Natural killer cell treated with Interleukin-12 subunit alpha and Interleukin-12 subunit beta and Interleukin-15 and Interleukin-18, amount 100 ng/mL, for 72 hours (primary cell): ENCODE measurements around the gene ITPKB. TPM values are rescaled to one million over a fixed set of nuclear protein-coding genes. Genes with fewer than 3 reads are reported as not detected.
"Not testable (repeated sequence)": the region's sequence is repeated elsewhere in the genome, so short reads cannot be mapped to it uniquely, and the experiment has no call there.

Experiments
- ATAC-seq, 2 donors: fragments of 150-1000 bp; cut with Tn5 transposase in 1 of 2; sonication (Bioruptor Pico), chemical (Tn5 transposase) in 1 of 2; 2 replicates each; pipeline ENCODE4 v1.10.0; 2021
- DNase-seq: peaks from one replicate; pipeline ENCODE4 v3.0.0; 2022; ENCODE audit warnings: low spot score
- H3K27ac Mint-ChIP-seq, 2 donors: 1 replicate in 1 of 2; 2 replicates in 1 of 2; pipeline ENCODE4 v1.8.0; 2022; ENCODE audit warnings: mixed read lengths in 2 of 2, mild to moderate bottlenecking in 1 of 2, moderate library complexity in 1 of 2
- H3K27me3 Mint-ChIP-seq, 2 donors: 1 replicate in 1 of 2; 2 replicates in 1 of 2; pipeline ENCODE4 v1.8.0; 2022; ENCODE audit warnings: mixed read lengths in 2 of 2
- H3K36me3 Mint-ChIP-seq: one replicate; pipeline ENCODE4 v1.8.0; 2022; ENCODE audit warnings: mixed read lengths
- H3K4me1 Mint-ChIP-seq, 2 donors: 1 replicate in 1 of 2; 2 replicates in 1 of 2; pipeline ENCODE4 v1.8.0; 2022; ENCODE audit warnings: low read depth in 2 of 2, mixed read lengths in 2 of 2, mild to moderate bottlenecking in 1 of 2
- H3K4me3 Mint-ChIP-seq: one replicate; pipeline ENCODE4 v1.8.0; 2022; ENCODE audit warnings: mixed read lengths
- H3K9me3 Mint-ChIP-seq: 2 replicates; pipeline ENCODE4 v1.8.0; 2022; ENCODE audit warnings: mixed read lengths
- total RNA-seq, 2 donors: library from RNA; stranded (reverse); gene quantifications; one replicate each; pipeline ENCODE4 v1.2.3, GENCODE V29; 2022

The ITPKB gene
- total RNA-seq, 2 donors from 2014 or later: 27.2 to 35.2 TPM

DNA sequence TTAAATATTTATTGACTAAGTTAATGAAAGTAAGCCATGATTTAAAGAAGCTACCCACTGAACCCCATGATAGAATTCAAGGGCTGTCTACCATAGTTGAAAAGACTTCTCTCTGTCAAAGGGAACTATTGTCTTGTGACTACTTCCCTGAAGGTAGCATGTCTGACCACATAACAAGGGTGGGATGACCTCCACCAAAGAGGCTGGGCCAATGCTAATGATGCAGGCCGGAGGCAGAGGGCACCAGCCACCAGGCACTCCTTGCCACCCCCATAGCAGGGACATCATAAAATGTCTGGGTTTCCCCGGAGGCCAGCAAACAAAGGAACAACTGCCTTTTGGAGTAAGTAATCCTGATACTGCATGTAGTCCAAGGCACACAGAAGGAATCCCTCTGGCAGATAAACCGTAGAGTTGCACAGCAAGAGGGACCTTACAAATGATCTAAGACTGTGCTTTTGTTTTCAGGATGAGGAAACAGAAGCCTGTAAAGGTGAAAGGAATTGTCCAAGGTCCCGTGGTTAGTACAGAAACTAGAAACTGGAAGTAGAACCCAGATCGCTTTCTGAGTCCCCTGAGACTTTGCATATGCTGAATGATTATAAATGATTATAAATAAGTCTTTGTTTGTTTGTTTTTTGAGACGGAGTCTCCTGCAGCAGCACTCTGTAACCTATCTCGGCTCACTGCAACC is 33.5 kb upstream of the ITPKB start:
- Mint-ChIP-seq H3K9me3 (no peaks in the 10 kb centered on the region), H3K4me1 (peaks cover 0 to 2% of the 10 kb centered on the region in 2 donors), H3K36me3 (no peaks in the 10 kb centered on the region), H3K4me3 (no peak overlapping the region), H3K27ac (no peak overlapping the region), H3K27me3 (no peaks in the 10 kb centered on the region)
- DNase-seq: no peak
- ATAC-seq: no peak

DNA sequence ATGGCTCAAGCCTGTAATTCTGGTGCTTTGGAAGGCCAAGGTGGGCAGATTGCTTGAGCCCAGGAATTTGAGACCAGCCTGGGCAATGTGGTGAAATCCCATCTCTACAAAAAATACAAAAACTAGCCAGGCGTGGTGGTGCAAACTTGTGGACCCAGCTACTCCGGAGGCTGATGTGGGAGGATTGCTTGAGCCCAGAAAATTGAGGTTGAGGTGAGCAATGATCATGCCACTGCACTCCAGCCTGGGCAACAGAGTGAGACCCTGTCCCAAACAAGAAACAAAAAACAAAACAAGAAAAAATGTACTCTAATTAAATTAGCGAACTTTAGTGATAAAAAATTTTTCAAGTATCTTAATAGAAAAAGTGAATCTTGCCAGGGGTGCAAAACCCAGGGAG is 28.1 kb upstream of the ITPKB start:
- not testable (repeated sequence) for H3K27ac Mint-ChIP-seq, H3K4me3 Mint-ChIP-seq, H3K9me3 Mint-ChIP-seq, ATAC-seq, H3K36me3 Mint-ChIP-seq, DNase-seq
- Mint-ChIP-seq H3K27me3 (peaks cover 8 to 12% of the 10 kb centered on the region in 2 donors), H3K4me1 (peaks cover 10 to 11% of the 10 kb centered on the region in 2 donors)

DNA sequence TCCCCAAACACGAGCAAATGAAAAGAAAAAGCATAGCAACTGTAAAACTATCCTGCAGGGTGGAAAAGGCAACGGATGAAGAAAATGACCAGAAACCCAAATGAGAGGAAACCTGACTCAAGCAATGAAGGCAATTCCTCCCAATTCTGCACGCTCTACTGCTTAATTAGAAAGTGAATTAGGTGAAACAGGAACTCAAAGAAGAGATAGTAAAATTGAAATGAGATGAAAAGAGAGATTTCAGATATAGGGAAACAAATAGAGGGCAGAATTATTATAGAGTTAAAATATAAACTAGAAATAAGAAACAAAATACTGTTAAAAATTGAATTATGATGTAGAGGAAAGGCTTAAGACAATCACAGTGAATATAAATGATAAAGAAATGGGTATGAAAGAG is 27.5 kb upstream of the ITPKB start:
- Mint-ChIP-seq H3K36me3 (peaks cover 8% of the 10 kb centered on the region), H3K4me1 (peaks cover 9 to 10% of the 10 kb centered on the region in 2 donors), H3K27ac (peak overlapping the region in 1 of 2 donors; percentile 44), H3K4me3 (no peak overlapping the region), H3K9me3 (no peaks in the 10 kb centered on the region), H3K27me3 (peaks cover 8 to 14% of the 10 kb centered on the region in 2 donors)
- DNase-seq: no peak
- no peak for ATAC-seq

DNA sequence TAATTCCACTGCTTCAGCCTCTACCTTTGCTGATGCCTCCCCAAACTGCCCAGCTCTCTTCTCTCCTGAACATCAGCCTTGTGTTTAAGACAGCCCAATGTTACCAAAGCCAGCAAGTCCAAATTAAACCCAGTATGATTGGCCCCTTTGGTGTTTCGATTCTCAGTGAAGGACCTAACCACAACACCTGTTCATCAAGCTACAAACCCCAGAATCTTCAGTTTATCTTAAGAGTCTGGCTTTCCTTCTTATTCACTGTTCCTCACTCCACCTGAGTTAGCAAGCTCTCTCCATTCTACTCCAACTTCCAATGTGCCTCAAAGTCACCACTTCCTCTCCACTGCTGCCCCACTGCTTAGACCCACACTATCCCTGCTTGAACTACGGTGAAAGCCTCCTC is 25.5 kb upstream of the ITPKB start:
- peak overlapping the region; percentile 0 to 2 for H3K27ac Mint-ChIP-seq
- H3K36me3 Mint-ChIP-seq: peaks cover 8% of the 10 kb centered on the region
- peaks cover 8 to 14% of the 10 kb centered on the region in 2 donors for H3K27me3 Mint-ChIP-seq
- H3K4me3 Mint-ChIP-seq: no peak overlapping the region
- ATAC-seq (no peak), DNase-seq (no peak)
- peaks cover 9 to 10% of the 10 kb centered on the region in 2 donors for H3K4me1 Mint-ChIP-seq
- H3K9me3 Mint-ChIP-seq: no peaks in the 10 kb centered on the region

DNA sequence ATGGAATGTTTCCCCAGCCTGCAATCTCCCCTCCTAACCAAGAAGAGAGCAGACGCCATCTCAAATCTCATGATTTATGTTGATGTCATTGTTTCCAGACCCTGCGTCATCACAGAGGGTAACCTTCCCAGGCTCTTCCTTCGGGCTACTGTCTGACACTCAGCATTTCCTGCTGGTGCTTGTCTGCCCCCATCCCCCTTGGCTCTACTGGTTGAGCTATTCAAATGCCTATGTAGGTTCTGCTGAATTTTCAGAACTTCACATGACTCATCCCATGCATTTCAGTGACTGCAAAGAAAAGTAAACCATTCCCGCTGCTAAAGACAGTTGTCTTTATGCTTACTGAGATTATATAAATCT is 24.8 kb upstream of the ITPKB start:
- peaks cover 8 to 14% of the 10 kb centered on the region in 2 donors for H3K27me3 Mint-ChIP-seq
- H3K27ac Mint-ChIP-seq: peak overlapping the region in 1 of 2 donors; percentile 45
- H3K9me3 Mint-ChIP-seq: no peaks in the 10 kb centered on the region
- H3K4me3 Mint-ChIP-seq: no peak overlapping the region
- peaks cover 8% of the 10 kb centered on the region for H3K36me3 Mint-ChIP-seq
- peaks cover 9 to 10% of the 10 kb centered on the region in 2 donors for H3K4me1 Mint-ChIP-seq
- DNase-seq (no peak), ATAC-seq (no peak)

DNA sequence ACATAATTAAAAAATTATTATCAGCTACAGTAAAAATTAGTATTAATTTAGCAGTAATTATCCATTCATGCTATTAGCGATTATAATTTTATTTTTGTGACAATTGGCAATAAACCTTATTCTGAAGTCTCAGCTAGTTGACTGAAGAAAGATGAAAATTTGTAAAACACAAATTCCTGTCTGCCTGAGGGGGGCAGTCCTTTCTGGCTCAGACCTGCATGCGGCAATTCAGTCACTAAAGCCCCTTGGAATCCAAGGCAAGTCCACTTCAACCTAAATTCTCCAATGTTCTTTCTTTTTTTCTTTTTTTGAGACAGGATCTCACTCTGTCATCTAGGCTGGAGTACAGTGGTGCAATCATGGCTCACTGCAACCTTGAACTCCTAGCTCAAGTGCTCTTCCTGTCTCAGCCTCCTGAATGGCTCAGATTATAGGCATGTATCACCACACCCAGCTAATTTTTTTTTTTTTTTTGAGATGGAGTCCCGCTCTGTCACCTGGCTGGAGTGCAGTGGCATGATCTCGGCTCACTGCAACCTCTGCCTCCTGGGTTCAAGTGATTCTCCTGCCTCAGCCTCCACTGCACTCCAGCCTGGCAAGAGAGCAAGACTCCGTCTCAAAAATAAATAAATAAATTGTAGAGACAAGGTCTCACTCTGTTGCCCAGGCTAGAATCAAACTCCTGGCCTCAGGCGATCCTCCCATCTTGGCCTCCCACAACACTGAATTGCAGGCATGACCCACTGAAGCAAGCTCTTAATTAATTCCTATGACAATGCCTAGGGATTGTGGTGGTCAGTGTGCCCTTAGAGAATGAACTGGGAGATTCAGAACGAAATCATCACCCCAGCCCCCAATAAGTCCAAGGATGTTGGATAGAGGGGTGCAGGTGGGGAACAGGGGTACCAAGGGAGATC is 24.2 kb upstream of the ITPKB start:
- Mint-ChIP-seq H3K27ac (peak overlapping the region in 1 of 2 donors; percentile 45), H3K4me3 (no peak overlapping the region), H3K9me3 (no peaks in the 10 kb centered on the region), H3K27me3 (peaks cover 8 to 14% of the 10 kb centered on the region in 2 donors), H3K36me3 (peaks cover 8% of the 10 kb centered on the region), H3K4me1 (peaks cover 9 to 10% of the 10 kb centered on the region in 2 donors)
- DNase-seq (no peak), ATAC-seq (no peak)

DNA sequence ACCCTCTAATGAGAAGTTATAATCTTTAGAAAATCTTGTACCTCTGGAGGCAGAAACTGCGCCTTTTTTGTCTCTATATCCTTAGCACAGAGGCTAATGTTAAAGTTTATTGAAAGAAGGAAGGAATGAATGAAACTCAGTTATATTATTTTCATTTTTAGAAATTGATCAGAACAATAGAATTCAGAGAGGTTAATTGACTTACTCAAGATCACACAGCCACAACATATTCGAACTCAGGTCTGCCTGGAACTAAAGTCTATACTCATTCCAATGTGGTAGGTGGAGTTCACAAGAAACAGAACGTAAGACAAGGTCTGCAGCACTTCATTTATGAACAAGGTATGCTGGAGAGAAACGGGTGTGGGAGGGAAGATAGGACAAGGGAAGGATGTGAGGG is 23.0 kb upstream of the ITPKB start:
- peaks cover 8% of the 10 kb centered on the region for H3K36me3 Mint-ChIP-seq
- DNase-seq (no peak), ATAC-seq (no peak)
- H3K9me3 Mint-ChIP-seq: no peaks in the 10 kb centered on the region
- peaks cover 8 to 14% of the 10 kb centered on the region in 2 donors for H3K27me3 Mint-ChIP-seq
- H3K4me3 Mint-ChIP-seq: no peak overlapping the region
- peaks cover 9 to 10% of the 10 kb centered on the region in 2 donors for H3K4me1 Mint-ChIP-seq
- peak overlapping the region in 1 of 2 donors; percentile 18 for H3K27ac Mint-ChIP-seq

DNA sequence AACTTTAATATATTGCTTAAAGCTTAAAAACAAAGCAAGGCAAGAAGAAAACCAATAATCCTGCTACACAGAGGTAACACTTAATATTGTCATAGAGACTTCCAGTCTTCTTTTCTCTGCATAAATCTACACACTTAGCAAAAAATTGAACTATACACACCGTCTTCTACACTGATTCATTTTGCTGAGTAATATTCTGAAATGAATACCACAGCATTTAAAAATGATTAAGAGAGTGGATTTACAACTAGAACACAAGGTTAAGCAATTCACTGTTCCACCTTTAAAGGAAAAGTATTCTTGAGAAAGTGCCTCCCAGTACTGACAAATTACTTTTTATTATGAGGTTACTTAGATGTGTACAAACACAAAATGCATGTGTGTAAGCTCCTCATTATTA is 22.2 kb upstream of the ITPKB start:
- DNase-seq: no peak
- Mint-ChIP-seq H3K9me3 (no peaks in the 10 kb centered on the region), H3K27me3 (peaks cover 8 to 14% of the 10 kb centered on the region in 2 donors), H3K4me1 (peaks cover 9 to 10% of the 10 kb centered on the region in 2 donors), H3K36me3 (peaks cover 8% of the 10 kb centered on the region), H3K27ac (no peak overlapping the region), H3K4me3 (no peak overlapping the region)
- ATAC-seq: no peak

DNA sequence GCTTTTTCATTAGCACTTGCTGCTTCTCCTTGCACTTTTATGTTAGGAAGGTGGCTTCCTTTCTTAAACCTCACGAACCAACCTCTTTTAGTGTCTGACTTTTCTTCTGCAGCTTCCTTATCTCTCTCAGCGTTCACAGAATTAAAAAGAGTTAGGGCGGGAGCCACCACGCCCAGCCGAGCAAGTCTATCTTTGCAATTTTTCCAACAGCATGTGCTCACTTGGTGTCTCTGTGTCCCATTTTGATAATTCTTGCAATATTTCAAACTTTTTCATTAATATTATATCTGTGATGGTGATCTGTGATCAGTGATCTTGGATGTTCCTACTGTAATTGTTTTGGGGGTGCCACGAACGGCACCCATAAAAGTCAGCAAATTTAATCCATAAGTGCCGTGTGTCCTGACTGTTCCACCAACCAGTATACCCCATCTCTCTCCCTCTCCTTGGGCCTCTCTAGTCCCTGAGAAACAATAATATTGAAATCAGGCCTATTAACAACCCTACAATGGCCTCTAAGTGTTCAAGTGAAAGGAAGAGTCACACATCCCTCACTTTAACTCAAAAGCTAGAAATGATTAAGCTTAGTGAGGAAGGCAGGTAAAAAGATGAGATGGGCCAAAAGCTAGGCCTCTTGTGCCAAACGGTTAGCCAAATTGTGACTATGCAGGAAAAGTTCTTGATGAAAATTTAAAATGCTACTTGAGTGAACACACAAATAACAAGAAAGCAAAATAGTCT is 15.9 kb upstream of the ITPKB start:
- Mint-ChIP-seq H3K9me3 (no peaks in the 10 kb centered on the region), H3K36me3 (no peaks in the 10 kb centered on the region), H3K4me1 (peaks cover 7 to 11% of the 10 kb centered on the region in 2 donors), H3K27ac (no peak overlapping the region), H3K27me3 (no peaks in the 10 kb centered on the region), H3K4me3 (no peak overlapping the region)
- no peak for ATAC-seq
- no peak for DNase-seq

DNA sequence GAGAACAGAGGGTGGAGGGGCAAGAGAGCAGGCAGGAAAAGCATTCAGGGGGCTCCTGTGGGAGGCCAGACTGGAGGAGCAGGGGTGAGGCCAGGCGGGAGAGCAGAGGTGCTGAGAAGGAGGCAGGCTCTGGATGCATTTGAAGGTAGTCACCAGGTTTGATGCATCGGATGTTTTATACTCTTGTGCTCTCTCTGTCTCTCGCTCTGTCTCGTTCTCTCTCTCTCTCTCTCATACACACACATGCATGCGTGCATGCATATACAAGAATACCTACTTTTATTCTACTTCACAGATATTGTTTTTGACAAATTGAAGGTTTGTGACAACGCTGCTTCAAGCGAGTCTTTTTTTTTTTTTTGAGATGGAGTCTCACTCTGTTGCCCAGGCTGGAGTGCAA is 15.0 kb upstream of the ITPKB start:
- ATAC-seq: no peak
- peaks cover 7 to 11% of the 10 kb centered on the region in 2 donors for H3K4me1 Mint-ChIP-seq
- H3K27me3 Mint-ChIP-seq: no peaks in the 10 kb centered on the region
- H3K36me3 Mint-ChIP-seq: no peaks in the 10 kb centered on the region
- no peaks in the 10 kb centered on the region for H3K9me3 Mint-ChIP-seq
- H3K4me3 Mint-ChIP-seq: no peak overlapping the region
- no peak for DNase-seq
- no peak overlapping the region for H3K27ac Mint-ChIP-seq

DNA sequence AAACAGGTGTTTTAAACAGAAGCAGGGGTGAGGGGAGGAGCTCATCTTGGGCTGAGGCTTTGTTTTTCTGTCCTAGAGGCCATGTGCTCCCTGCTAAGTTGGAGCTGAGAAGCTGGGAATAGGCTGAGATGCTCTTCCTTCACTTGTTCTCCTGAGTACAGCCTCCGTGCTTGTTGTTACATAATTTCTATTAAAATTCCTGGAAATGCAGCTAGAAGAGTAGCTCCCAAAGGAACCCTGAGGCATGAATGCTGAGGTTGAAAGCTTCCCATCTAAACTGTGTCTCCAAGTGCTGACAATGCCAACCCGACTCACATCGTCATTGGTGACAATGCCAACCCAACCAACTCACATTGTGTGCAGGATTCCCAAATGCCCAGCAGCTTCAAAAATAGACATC is 12.6 kb upstream of the ITPKB start:
- Mint-ChIP-seq H3K9me3 (no peaks in the 10 kb centered on the region), H3K27ac (no peak overlapping the region), H3K27me3 (peaks cover 0 to 2% of the 10 kb centered on the region in 2 donors), H3K4me1 (peaks cover 9 to 11% of the 10 kb centered on the region in 2 donors), H3K4me3 (no peak overlapping the region), H3K36me3 (no peaks in the 10 kb centered on the region)
- no peak for ATAC-seq
- DNase-seq: no peak

DNA sequence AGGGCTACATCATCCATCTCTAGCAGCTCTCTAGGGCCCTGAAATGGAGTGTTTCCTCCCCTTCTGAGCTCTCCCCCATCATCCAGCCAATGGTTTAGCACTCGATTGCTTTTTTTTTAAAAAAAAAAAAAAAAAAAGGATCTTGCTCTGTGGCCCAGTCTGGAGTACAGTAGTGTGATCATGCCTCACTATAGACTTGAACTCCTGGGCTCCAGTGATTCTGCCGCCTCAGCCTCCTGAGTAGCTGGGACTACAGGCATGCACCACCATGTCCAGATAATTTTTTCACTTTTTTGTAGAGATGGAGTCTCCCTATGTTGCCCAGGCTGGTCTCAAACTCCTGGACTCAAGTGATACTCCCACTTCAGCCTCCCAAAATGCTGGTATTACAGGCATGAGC is 12.1 kb upstream of the ITPKB start:
- Mint-ChIP-seq H3K9me3 (no peaks in the 10 kb centered on the region), H3K27me3 (peaks cover 0 to 2% of the 10 kb centered on the region in 2 donors), H3K36me3 (no peaks in the 10 kb centered on the region), H3K4me3 (no peak overlapping the region), H3K4me1 (peaks cover 9 to 11% of the 10 kb centered on the region in 2 donors), H3K27ac (no peak overlapping the region)
- ATAC-seq (no peak), DNase-seq (no peak)

DNA sequence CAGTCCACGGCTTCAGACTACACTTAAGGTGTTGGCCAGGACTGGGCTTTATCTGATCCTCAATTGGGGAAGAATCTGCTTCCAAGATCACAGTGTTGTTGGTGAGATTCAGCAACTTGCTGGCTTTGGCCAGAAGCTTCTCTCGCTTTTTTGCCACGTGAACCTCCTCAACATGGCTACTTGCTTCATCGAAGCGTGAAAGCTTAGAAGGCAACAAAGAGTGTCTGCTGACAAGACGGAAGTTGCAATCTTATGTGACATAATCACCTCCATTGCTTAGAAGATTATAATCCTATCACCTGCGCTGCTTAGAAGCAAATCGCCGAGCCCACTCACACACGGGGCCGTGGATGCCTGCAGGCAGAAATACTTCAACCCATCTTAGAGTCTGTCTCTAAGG is 10.4 kb upstream of the ITPKB start:
- no peaks in the 10 kb centered on the region for H3K36me3 Mint-ChIP-seq
- no peak for ATAC-seq
- H3K27me3 Mint-ChIP-seq: peaks cover 0 to 2% of the 10 kb centered on the region in 2 donors

More for the DNA sequence above, 10.4 kb upstream of the ITPKB start:
- Mint-ChIP-seq H3K27ac (no peak overlapping the region), H3K9me3 (no peaks in the 10 kb centered on the region), H3K4me3 (no peak overlapping the region), H3K4me1 (peaks cover 9 to 11% of the 10 kb centered on the region in 2 donors)
- no peak for DNase-seq
